ENCODE measurements around the gene FNDC3B.

The FNDC3B gene

GRCh38 chr3:172326993-172327392, 287.6 kb downstream of the FNDC3B start:
- FAIRE-seq, result no peak
- no peak for TF ChIP-seq CTCF (IDR thresholded peaks at IDR 0.05; ENCODE audit: insufficient read depth, missing control alignments)

GRCh38 chr3:172328282-172328681, 288.9 kb downstream of the FNDC3B start:
- DNase-seq (ENCODE audit: insufficient read length, low spot score), result no peak
- no peak for FAIRE-seq
- no peak for TF ChIP-seq CTCF (IDR thresholded peaks at IDR 0.05; ENCODE audit: insufficient read depth, missing control alignments)

More at GRCh38 chr3:172326993-172327392, 287.6 kb downstream of the FNDC3B start:
- DNase-seq (ENCODE audit: insufficient read length, low spot score), result no peak

GRCh38 chr3:172329070-172329469, 289.7 kb downstream of the FNDC3B start:
- DNase-seq (ENCODE audit: insufficient read length, low spot score), result no peak
- no peak for TF ChIP-seq CTCF (IDR thresholded peaks at IDR 0.05; ENCODE audit: insufficient read depth, missing control alignments)
- FAIRE-seq, result no peak

- TF ChIP-seq CTCF (IDR thresholded peaks at IDR 0.05; ENCODE audit: insufficient read depth, missing control alignments), result no peak
Measured at GRCh38 chr3:172330413-172330812, 291.0 kb downstream of the FNDC3B start.

GRCh38 chr3:172332256-172333041, 293.1 kb downstream of the FNDC3B start:
- FAIRE-seq (peak; percentile 85), DNase-seq (ENCODE audit: insufficient read length, low spot score) (peak; percentile 32)
- peak; percentile 96 for TF ChIP-seq CTCF (IDR thresholded peaks at IDR 0.05; ENCODE audit: insufficient read depth, missing control alignments)

More at GRCh38 chr3:172330413-172330812, 291.0 kb downstream of the FNDC3B start:
- no peak for DNase-seq (ENCODE audit: insufficient read length, low spot score)
- no peak for FAIRE-seq

- TF ChIP-seq CTCF (IDR thresholded peaks at IDR 0.05; ENCODE audit: insufficient read depth, missing control alignments), result no peak
- no peak for FAIRE-seq
- no peak for DNase-seq (ENCODE audit: insufficient read length, low spot score)
Measured at GRCh38 chr3:172333042-172333377, 293.6 kb downstream of the FNDC3B start.

- FAIRE-seq (peak; percentile 44), DNase-seq (ENCODE audit: insufficient read length, low spot score) (no peak)
- TF ChIP-seq CTCF (IDR thresholded peaks at IDR 0.05; ENCODE audit: insufficient read depth, missing control alignments), result peak; percentile 10
Measured at GRCh38 chr3:172333692-172334457, 294.5 kb downstream of the FNDC3B start.
